Activated CD8-positive, alpha-beta T cell treated with anti-CD3 and anti-CD28 coated beads for 36 hours (primary cell): ENCODE results near the gene AGBL3. TPM values are rescaled to one million over a fixed set of nuclear protein-coding genes. Genes with fewer than 3 reads are reported as not detected.

Experiments used
- ATAC-seq: fragments of 200-7000 bp; cut with Tn5 transposase; one replicate; pipeline ENCODE4 v1.10.0; 2021; ENCODE audit warnings: mild to moderate bottlenecking, moderate library complexity
- CTCF ChIA-PET: fragments of 350-600 bp; sonication (Branson Sonifier 250); formaldehyde crosslinking; loops from one replicate; lab custom pipeline; 2021; ENCODE audit warnings: antibody characterized with exemption; lab: Charles Lee
- POLR2A ChIA-PET: fragments of 350-600 bp; sonication (Branson Sonifier 250); formaldehyde crosslinking; loops from one replicate; lab custom pipeline; 2021; ENCODE audit warnings: antibody characterized with exemption; lab: Charles Lee
- DNase-seq: peaks from one replicate; pipeline ENCODE4 v3.0.0-alpha.2; 2020
- H3K27ac Mint-ChIP-seq: one replicate; pipeline ENCODE4 v1.8.0; 2021; ENCODE audit warnings: mild to moderate bottlenecking, mixed read lengths
- H3K27me3 Mint-ChIP-seq: one replicate; pipeline ENCODE4 v1.8.0; 2021; ENCODE audit warnings: mixed read lengths
- H3K36me3 Mint-ChIP-seq: one replicate; pipeline ENCODE4 v1.8.0; 2021; ENCODE audit warnings: low read depth, mixed read lengths
- H3K4me1 Mint-ChIP-seq: one replicate; pipeline ENCODE4 v1.8.0; 2021; ENCODE audit warnings: low read depth, mixed read lengths
- H3K4me3 Mint-ChIP-seq: one replicate; pipeline ENCODE4 v1.8.0; 2021; ENCODE audit warnings: mild to moderate bottlenecking, moderate library complexity, mixed read lengths
- H3K9me3 Mint-ChIP-seq: one replicate; pipeline ENCODE4 v1.8.0; 2021; ENCODE audit warnings: mixed read lengths
- CTCF ChIP-seq: fragments of 200-600 bp; IDR thresholded peaks from one replicate; pipeline ENCODE4 v1.8.0; 2022; ENCODE audit warnings: antibody characterized with exemption, mild to moderate bottlenecking
- intact Hi-C: fragments of 100-400 bp; cut with micrococcal nuclease; formaldehyde crosslinking; loops from one replicate; pipeline ENCODE4 v1.10.0; 2022
- total RNA-seq, 2 experiments: library from RNA; stranded (reverse); gene quantifications; one replicate each; pipeline ENCODE4 v1.2.3, GENCODE V29; 2021

Gene AGBL3
- total RNA-seq, 2 experiments from 2014 or later, result 2.7 to 2.9 TPM

- Mint-ChIP-seq H3K4me3 (no peak overlapping the region), H3K27ac (peak overlapping the region; percentile 85), H3K9me3 (peaks cover 48% of the 10 kb centered on the region), H3K36me3 (peaks cover 88% of the 10 kb centered on the region), H3K27me3 (no peaks in the 10 kb centered on the region), H3K4me1 (peaks cover 55% of the 10 kb centered on the region)
- ATAC-seq (no peak), DNase-seq (no peak)
- CTCF ChIA-PET, result interaction anchor here (0.8 to 1.0 kb wide), 3 partner anchors 10 to 172 kb away, joined by 3 to 6 read pairs (median 3); partner anchors contain the start of gene AGBL3
- intact Hi-C loops, result no loop called here
- no peak for TF ChIP-seq CTCF
- POLR2A ChIA-PET, result interaction anchor here (1.1 to 16.8 kb wide), 4 partner anchors 8 to 166 kb away, joined by 4 to 204 read pairs (median 6); partner anchors contain the start of gene TMEM140
Observed at GRCh38 chr7:135158874-135159273, 172.6 kb downstream of the AGBL3 start.

- intact Hi-C loops, result no loop called here
- H3K4me1 Mint-ChIP-seq, result peaks cover 51% of the 10 kb centered on the region
- no peak for TF ChIP-seq CTCF
- no peak overlapping the region for H3K4me3 Mint-ChIP-seq
- H3K36me3 Mint-ChIP-seq, result peaks cover 88% of the 10 kb centered on the region
- ATAC-seq (peak; percentile 25), DNase-seq (no peak)
- H3K27ac Mint-ChIP-seq, result peak overlapping the region; percentile 85
- H3K9me3 Mint-ChIP-seq, result peaks cover 45% of the 10 kb centered on the region
- POLR2A ChIA-PET, result interaction anchor here (1.0 to 16.8 kb wide), 4 partner anchors 10 to 167 kb away, joined by 3 to 204 read pairs (median 13); partner anchors contain the start of gene TMEM140
- CTCF ChIA-PET, result interaction anchor here (0.8 kb wide), 1 partner anchor 9 kb away, joined by 3 read pairs; no protein-coding TSS in a partner anchor
- no peaks in the 10 kb centered on the region for H3K27me3 Mint-ChIP-seq
Observed at GRCh38 chr7:135159359-135160085, 173.2 kb downstream of the AGBL3 start.

DNA sequence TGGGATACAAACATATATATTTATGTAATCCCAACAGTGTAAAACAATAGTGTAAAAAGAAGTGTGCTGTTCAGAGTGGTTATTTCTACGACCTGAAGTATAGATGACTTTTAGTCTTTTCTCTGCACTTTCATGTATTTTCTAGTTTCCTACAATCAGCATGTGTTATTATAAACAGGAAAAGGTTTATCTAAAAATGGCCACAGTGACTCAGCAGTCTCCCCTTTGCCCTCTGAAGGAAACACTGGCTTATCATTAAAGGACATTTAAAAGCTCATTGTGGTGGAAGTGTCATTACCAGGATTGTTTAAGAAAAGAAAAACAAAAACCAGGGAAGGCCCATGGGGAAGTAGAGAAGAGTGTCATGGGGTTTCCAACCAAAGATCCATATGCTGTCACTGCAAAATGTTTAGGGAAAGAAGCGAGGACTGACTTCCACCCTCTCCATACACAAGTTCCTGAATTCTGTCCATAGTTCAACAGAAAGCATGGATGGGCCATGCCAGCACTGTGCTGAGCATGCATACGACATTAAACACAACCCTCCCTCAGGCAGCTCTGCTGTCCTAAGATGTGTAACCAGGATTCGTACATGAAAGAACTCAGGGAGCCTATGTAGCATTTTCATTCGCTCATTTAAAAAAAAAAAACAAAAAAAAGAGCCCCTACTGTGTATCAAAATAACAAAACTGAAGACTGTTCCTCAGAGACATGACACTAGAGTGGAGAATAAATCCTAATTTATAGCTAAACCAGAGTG, 174.0 kb downstream of the AGBL3 start:
- no peak overlapping the region for H3K4me3 Mint-ChIP-seq
- H3K27me3 Mint-ChIP-seq, result no peaks in the 10 kb centered on the region
- no peak for TF ChIP-seq CTCF
- ATAC-seq, result peak; percentile 62
- intact Hi-C loops, result no loop called here
- H3K27ac Mint-ChIP-seq, result peak overlapping the region; percentile 85
- peaks cover 47% of the 10 kb centered on the region for H3K4me1 Mint-ChIP-seq
- DNase-seq, result no peak
- H3K36me3 Mint-ChIP-seq, result peaks cover 88% of the 10 kb centered on the region
- ChIA-PET POLR2A (interaction anchor here (0.5 to 16.8 kb wide), 5 partner anchors 9 to 174 kb away, joined by 3 to 204 read pairs (median 6); partner anchors contain the start of genes AGBL3 and TMEM140), CTCF (interaction anchor here (1.4 to 1.6 kb wide), 3 partner anchors 9 to 175 kb away, joined by 4 to 7 read pairs (median 5); no protein-coding TSS in a partner anchor)
- peaks cover 37% of the 10 kb centered on the region for H3K9me3 Mint-ChIP-seq

DNA sequence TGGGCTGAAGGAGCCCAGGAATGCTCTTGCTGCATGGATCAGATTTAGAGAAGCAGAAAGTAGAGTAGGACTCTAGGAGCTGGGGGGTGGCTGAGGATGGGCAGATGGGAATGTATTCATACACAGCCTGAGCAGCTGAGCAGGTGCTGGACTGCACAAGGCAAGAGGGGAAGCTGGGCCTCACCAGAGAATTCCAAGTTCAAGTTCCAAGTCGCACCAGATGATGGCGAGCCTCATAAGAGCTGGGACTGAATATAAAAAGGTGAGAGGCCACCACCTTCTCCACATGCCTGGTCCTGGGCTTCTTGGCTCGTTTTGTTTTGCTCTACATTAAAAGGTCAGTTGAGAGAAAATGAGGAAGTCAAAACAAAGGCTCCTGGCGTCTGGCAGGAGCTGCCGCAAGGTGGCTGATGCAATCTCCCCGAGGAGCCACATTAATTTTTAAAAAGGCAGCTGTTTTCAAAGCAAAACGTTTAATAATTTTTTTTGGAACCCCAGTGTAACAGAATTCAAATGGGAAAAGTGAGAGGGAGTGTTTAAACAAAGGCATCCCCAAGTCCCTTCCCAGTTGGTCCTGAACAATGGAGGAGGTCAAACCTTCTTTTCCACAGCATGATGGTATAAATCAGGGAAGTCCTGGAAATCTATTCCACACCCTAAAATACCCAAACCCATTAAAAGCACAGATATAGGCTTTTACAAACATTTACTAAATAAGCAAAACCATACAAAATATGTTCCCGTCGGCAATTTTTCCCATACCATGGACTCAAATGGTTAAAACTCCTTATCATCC, 174.7 kb downstream of the AGBL3 start:
- ChIA-PET POLR2A (interaction anchor here (0.5 to 16.8 kb wide), 7 partner anchors 8 to 175 kb away, joined by 3 to 204 read pairs (median 4); partner anchors contain the start of genes AGBL3 and TMEM140), CTCF (interaction anchor here (0.7 to 1.6 kb wide), 4 partner anchors 8 to 175 kb away, joined by 3 to 7 read pairs (median 4); no protein-coding TSS in a partner anchor)
- DNase-seq (no peak), ATAC-seq (no peak)
- no peak for TF ChIP-seq CTCF
- no peak overlapping the region for H3K4me3 Mint-ChIP-seq
- no peaks in the 10 kb centered on the region for H3K27me3 Mint-ChIP-seq
- H3K9me3 Mint-ChIP-seq, result peaks cover 30% of the 10 kb centered on the region
- intact Hi-C loops, result no loop called here
- H3K36me3 Mint-ChIP-seq, result peaks cover 88% of the 10 kb centered on the region
- peak overlapping the region; percentile 85 for H3K27ac Mint-ChIP-seq
- peaks cover 45% of the 10 kb centered on the region for H3K4me1 Mint-ChIP-seq
